Activated T-cell treated with anti-CD3 and anti-CD28 coated beads for 1 hour (primary cell): ENCODE measurements around the gene SYDE2.

Source experiments
- DNase-seq: peaks from one replicate; pipeline ENCODE4 v3.0.0-alpha.2; 2020; ENCODE audit warnings: low read depth

Gene SYDE2

DNA sequence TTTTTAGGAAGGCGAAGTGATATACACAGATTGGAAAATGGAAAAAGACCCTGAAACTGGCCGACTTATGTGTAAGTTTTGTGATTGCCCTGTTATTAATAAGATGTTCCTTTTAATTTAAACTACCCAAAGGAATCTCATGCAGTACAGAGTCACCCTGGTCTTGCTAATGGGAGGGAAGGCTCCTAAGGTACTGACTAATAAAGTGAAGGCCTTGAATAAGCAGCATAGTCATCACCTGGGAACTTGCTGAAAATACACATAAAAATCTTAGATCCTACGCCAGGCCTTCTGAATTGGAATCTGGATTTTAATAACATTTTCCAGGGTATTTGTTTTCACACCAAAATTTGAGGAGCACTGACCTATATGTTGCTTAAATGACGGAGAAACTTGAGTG lies 79.1 kb downstream of the SYDE2 start:
- no peak for DNase-seq

DNA sequence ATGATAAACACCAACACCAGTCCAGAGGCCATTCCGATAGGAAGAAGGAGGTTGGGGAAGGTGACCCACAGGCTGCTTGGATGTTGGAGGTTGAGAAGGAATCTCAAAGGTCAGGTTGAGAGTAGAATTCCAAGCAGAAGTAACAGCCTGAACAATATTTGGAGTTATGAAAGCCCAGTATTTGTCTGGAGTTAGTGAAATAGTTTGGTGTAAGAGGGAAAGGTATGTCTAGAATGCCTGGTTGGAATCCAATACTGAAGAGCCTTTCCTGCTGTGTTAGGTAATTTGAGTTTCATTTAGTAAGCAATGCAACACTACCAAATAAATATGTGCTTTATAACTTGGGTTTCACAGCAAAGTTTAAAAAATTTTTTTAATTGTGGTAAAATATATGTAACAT lies 82.1 kb downstream of the SYDE2 start:
- DNase-seq: no peak

DNA sequence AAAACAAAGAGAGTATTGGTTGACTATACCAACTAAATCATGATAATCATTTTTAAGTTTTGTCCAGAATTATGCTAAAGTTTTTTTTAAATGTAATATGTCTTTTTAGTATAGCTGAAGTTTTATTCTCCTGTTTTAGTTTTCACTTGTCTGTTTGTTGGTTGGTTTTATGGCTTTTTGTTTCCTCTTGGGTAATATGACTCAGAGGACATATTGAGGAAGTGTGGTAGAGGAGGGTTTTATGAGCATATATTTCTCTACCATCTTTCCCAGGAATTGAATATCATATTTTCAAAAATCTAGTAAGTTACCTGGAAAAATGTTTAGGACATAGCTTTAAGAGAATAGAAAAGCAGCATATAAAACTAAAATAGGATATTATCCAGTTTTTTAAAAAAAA lies 84.0 kb downstream of the SYDE2 start:
- DNase-seq: no peak

DNA sequence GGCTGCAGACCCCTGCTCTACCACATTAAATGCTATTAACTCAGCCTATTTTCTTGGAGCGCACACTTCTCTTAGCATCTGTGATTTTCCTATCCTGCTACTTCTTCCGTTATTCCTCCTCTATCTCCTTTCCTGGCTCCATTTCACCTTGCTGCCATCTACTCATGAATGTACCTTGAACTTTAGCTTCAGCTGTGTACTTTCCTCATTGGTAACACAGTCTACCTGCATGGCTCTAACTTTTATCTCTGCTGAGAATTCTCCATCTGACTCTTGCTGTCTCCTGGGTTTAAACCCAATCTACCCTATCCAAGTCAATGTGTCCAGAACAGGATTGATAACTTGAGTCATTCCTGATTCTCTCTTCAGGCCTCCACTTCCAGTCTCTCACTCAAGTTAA lies 84.9 kb downstream of the SYDE2 start:
- no peak for DNase-seq

DNA sequence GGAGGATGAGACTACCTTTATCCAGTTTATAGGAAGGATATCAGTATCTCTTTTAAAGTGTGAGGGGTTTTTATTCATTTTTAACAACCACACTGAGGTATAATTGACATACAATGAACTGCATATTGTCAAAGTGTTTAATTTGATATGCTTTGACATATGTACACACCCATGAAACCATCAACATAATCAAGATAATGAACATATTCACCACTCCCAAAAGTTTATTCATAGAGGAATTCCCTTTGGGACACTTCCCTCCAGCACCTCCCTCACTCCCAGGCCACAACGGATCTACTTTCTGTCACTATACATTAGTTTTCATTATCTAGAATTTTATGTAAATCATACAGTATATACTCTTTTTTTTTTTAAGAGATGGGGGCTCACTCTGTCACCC lies 89.1 kb downstream of the SYDE2 start:
- DNase-seq: no peak

DNA sequence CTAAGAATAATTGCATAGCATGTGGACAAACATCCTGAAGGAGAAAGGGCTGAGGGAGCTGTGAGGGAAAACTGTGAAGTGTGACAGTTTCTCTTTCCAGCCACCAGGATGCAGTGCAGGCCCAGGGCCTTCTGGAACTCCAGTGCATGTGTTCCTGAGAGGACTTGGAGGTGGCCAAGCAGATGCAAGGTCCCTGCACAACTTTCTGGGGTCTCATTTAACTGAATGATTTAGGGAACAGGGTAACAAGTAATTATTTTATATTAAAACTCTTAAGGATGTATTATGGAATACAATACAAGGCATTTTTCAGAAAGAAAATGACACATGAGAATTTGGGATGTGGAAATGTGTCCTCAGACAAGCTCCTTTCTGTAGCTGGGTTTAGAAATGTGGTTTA lies 91.3 kb downstream of the SYDE2 start:
- DNase-seq: peak; percentile 20
